NOMO-1 treated with DMSO at 0.1 percent for 48 hours (cell line): ENCODE data around the gene LPAR5.
"Not testable (repeated sequence)": the region's sequence is repeated elsewhere in the genome, so short reads cannot be mapped to it uniquely, and the experiment has no call there.

ENCODE experiments used
- DNase-seq: peaks from one replicate; lab custom pipeline; 2025; ENCODE audit not compliant: unreplicated experiment; lab: John Stamatoyannopoulos, UW

The LPAR5 gene

GRCh38 chr12:6607751-6608591 lies 27.8 kb downstream of the LPAR5 start:
- peak; percentile 69 for DNase-seq

- DNase-seq, result no peak
Measured at GRCh38 chr12:6606331-6607131, 29.2 kb downstream of the LPAR5 start.

DNA sequence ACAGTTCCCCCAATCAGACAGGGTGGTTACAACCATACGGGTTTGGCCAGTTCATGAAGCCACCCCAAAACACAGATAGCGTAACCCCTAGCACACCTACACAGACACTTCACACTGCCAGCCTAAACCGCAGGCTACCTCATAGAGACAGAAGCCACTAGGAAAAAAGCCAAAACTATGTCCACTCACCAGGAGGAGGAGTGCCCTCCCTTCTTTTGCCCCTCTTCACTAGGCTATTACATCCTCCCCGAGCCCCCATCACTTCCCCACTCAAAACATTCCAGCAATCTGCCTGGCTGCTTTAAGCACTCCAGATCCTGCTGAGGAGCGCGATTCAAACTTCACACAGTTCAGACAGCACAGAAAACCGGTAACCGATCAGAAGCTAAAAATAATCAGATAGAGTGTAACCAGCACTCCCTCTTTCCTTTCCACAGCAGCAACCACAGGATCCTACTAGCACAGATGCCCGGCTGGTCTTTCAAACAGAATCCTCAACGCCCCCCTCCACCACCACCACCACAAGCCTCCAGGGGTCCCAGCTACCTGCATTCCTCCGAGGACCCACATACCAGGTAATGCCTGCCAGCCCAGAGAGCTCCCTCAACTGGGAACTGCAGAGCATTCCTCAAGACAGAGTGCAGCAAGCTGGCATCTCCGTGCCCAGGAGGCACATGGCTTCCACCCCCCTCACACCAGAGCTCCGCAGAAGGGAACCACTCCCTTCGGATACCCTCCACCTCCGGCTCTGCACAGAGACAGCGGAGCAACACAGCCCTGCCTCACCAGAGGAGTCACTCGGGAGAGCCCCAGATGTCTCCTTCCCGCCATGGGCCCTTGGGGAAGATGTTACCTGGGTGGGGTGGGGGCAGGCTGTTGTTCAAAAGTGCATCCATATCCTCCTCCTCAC lies 30.1 kb downstream of the LPAR5 start:
- no peak for DNase-seq

- DNase-seq, result no peak
Measured at GRCh38 chr12:6604259-6605029, 31.3 kb downstream of the LPAR5 start.

DNA sequence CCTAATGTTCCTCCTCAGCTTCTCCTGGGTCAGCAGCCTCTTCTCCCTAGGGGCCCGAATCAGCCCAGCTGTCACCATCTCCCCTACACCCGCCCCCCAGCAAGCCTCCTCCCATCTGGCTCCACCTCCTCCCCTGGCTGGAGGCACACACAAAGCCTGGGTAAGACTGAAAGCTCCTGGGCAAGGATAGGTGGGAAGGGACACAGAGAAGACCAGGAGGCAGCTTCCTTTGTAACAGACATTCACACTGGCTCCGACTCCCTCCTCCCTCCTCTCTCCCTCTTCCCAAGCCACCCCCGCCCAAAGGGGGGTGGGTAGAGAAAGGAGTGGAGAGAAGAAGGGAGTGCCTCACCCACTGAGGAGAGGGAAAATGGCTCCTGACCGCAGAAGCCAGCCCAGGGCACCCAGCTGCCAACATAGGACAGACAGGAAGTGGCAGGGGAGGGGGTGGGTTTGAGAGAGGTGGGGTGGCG lies 32.6 kb downstream of the LPAR5 start:
- DNase-seq, result no peak

DNA sequence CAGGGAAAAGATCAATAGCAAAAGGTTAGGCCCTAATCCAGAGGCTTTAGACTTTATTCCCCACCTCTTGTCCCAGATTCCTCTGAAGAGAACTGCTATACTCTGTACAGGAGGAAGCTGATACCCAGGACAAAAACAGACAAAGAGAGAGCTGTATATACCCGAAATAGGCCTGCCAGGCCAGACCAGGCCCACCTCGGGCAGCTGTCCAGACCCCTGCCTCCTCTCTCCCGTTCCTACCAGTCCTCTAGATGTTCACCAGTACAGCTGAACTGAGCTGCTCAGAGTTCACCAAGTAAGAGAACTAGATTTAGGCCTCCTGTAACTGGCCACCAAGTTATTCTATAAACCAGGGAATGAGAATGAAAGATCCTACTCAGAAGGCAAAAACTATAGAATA lies 33.2 kb downstream of the LPAR5 start:
- DNase-seq, result no peak

GRCh38 chr12:6595673-6596072 lies 40.1 kb downstream of the LPAR5 start:
- not testable (repeated sequence) for DNase-seq

DNA sequence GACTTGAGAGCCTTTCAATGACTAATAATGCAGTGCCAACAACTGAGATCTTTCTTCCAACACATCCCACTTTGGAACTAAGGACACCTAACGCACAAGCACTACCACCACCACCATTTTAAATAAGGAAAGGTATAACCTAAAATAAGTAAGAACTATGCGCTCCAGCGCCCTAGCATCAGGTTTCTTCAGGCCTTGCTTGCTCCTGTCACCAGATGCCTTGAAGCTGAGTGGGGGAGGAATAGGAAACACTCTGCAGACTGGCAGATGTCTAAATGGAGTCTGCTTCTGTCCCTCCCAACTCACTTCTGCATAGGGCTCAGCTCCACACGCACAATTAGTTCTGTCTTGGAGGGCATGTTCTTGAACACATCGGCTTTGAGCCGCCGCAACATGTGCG lies 43.7 kb downstream of the LPAR5 start:
- DNase-seq, result no peak

GRCh38 chr12:6586569-6586968 lies 49.2 kb downstream of the LPAR5 start:
- not testable (repeated sequence) for DNase-seq

GRCh38 chr12:6584293-6584692 lies 51.5 kb downstream of the LPAR5 start:
- no peak for DNase-seq

- no peak for DNase-seq
Measured at GRCh38 chr12:6582959-6583358, 52.8 kb downstream of the LPAR5 start.

GRCh38 chr12:6582196-6582595 lies 53.6 kb downstream of the LPAR5 start:
- DNase-seq, result no peak

- DNase-seq, result no peak
Measured at GRCh38 chr12:6575648-6576047, 60.1 kb downstream of the LPAR5 start.

DNA sequence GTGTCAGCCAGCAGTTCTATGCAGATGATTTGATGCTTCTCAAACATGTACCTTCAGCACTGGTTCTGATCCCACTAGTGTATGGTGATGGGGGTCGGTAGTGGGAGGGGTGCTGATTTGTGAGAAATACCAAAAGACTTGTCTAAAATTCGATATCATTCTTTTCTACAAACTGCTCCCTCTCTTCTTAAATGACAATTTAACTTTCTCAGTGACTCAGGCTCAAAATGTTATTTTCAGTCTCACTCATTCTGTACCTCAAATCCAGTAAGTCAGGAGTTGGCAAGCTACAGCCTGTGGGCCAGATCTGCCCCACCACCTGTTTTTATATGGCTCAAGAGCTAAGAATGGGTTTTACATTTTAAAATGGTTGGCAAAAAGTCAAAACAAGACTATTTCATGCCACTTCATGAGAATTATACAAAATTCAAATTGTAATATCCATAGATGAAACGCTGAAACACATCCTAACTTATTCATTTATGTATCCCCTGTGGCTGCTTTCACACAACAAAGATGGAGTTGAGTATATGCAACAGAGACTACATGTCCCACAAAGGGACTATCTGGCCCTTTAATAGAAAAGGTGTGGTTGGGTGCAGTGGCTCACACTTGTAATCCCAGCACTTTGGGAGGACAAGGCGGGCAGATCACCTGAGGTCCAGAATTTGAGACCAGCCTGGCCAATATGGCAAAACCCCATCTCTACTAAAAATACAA lies 61.0 kb downstream of the LPAR5 start:
- DNase-seq, result no peak

DNA sequence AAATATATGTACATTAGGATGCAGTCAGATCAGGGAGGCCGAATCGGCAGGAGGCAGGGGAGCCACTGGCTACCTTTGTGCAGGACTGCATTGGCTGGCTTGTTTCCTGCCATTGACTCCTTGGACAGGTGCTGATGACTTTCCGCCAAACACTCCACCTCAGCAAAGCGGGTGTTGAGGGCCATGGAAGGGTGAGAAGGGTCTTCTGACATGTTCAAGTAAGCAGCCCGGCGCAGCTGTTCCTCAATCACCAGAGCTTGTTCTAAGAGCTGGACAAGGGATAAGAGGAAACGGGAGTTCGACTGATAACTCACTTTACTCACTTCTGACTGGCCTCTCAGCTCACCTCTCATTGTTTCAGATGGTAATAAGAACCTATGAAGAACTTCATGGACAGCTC lies 62.8 kb downstream of the LPAR5 start:
- DNase-seq, result no peak

GRCh38 chr12:6570264-6570887 lies 65.4 kb downstream of the LPAR5 start:
- DNase-seq, result peak; percentile 42

GRCh38 chr12:6569786-6570185 lies 66.0 kb downstream of the LPAR5 start:
- DNase-seq, result no peak

DNA sequence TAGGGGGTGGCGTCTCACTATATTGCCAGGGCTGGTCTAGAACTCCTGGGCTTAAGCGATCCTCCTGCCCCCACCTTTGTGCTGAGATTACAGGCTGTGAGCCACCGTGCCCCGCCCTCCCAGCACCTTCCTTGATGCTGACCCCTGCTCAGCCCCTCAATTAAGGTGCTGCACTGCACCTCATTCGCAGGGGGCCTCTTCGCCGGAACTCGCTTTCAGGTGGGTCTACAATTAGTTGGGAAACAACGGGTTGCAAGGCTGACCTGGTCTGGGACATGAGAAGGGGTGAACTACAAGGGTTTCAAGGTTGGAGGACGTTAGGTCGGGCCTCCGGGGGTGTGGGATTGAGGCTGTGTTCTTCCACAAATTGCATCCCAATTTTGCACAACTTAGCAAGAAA lies 66.4 kb downstream of the LPAR5 start:
- no peak for DNase-seq
